Thymus (tissue), 11 donors: ENCODE measurements around the gene RNF157. TPM values are rescaled to one million over a fixed set of nuclear protein-coding genes. Genes with fewer than 3 reads are reported as not detected.

Experiments used
- DNase-seq, 9 donors: peaks; one replicate each; pipeline ENCODE4 v3.0.0-alpha.2; 2013; ENCODE audit warnings: low spot score in 9 of 9, low read depth in 6 of 9, missing footprints in 1 of 9
- H3K27ac ChIP-seq, 2 donors: one replicate each; pipeline ENCODE4 v1.5.1; 2013; ENCODE audit warnings: control low read depth in 1 of 2, low read depth in 1 of 2, low read length in 1 of 2, mild to moderate bottlenecking in 1 of 2, moderate library complexity in 1 of 2
- H3K27me3 ChIP-seq, 2 donors: one replicate each; pipeline ENCODE4 v1.5.1; 2013; ENCODE audit warnings: low read length in 1 of 2; ENCODE audit not compliant: control insufficient read depth in 2 of 2, insufficient read depth in 1 of 2
- H3K36me3 ChIP-seq, 2 donors: one replicate each; pipeline ENCODE4 v1.5.1; 2013; ENCODE audit warnings: low read length in 1 of 2, mild to moderate bottlenecking in 1 of 2, moderate library complexity in 1 of 2; ENCODE audit not compliant: control insufficient read depth in 2 of 2, insufficient read depth in 2 of 2
- H3K4me1 ChIP-seq, 2 donors: one replicate each; pipeline ENCODE4 v1.5.1; 2013; ENCODE audit warnings: low read length in 2 of 2; ENCODE audit not compliant: control insufficient read depth in 2 of 2, insufficient read depth in 2 of 2
- H3K4me3 ChIP-seq, 2 donors: one replicate each; pipeline ENCODE4 v1.5.1; 2013; ENCODE audit warnings: low read length in 2 of 2, control low read depth in 1 of 2, mild to moderate bottlenecking in 1 of 2
- H3K9me3 ChIP-seq, 2 donors: one replicate each; pipeline ENCODE4 v1.5.1; 2013; ENCODE audit warnings: low read length in 1 of 2, mild to moderate bottlenecking in 1 of 2; ENCODE audit not compliant: control insufficient read depth in 2 of 2, insufficient read depth in 1 of 2
- WGBS: extraction: QIAGEN DNeasy Blood & Tissue Kit; methylation state at CpG from one replicate; pipeline ENCODE4 v1.1.7; 2013; 5-methylcytosine and 5-hydroxymethylcytosine counted together
- polyA plus RNA-seq: library from polyadenylated mRNA; stranded (reverse); fragments of 200-250 nt; gene quantifications from one replicate; pipeline ENCODE4 v1.2.3, GENCODE V29; 2013
- total RNA-seq: library from RNA; stranded (reverse); fragments of 120-200 nt; gene quantifications from one replicate; pipeline ENCODE4 v1.2.4, GENCODE V29; 2013
- donor health status: healthy.

RNF157 gene
- total and polyA plus RNA-seq, 2 donors = 0.61 to 1.6 TPM

DNA sequence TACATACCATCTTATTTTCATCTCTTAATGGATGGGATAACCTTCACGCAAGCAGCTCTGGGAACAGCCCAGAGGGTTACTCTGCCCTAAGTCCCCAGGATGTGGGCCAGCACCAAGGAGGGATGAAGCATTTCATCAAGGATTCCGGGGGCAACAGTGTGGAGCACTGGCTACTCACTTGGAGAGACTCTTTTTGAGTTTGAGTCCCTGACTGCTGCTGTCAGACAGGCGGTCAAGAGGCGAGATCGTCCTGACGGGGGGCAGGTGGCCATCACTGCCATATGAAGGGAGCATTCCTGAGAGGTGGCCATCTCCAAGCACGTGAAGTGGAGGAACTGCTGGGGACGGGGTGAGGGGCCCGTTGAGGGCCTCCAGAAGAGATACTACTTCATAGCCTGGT, 81.1 kb downstream of the RNF157 start:
- no peak overlapping the region for H3K27ac ChIP-seq
- WGBS = 97% methylated on average over 9 of the region's 9 CpGs
- DNase-seq = no peak
- no peaks in the 10 kb centered on the region for H3K27me3 ChIP-seq
- H3K4me1 ChIP-seq = no peaks in the 10 kb centered on the region
- no peak overlapping the region for H3K4me3 ChIP-seq
- no peaks in the 10 kb centered on the region for H3K9me3 ChIP-seq
- H3K36me3 ChIP-seq = no peaks in the 10 kb centered on the region

DNA sequence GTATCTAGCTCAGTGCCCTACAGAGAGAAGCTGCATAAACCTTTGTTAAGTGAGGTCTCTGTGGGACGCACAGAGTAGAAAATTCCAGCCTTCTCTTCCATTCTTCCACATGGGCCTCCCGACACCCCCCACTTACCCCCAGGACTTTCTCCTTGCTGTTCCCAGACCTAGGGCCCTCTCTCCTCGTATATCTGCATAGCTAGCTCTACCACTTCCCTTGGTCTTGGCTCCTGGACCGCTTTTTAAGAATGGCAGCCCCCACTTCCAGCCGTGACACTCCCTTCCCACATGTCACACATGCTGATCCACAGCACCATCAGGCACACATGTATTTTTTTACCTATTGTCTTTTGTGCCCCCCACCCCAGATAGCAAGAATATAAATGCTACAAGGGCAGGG, 82.5 kb downstream of the RNF157 start:
- peaks cover 0 to under 1% of the 10 kb centered on the region in 2 donors for H3K4me1 ChIP-seq
- no peaks in the 10 kb centered on the region for H3K27me3 ChIP-seq
- H3K36me3 ChIP-seq = no peaks in the 10 kb centered on the region
- no peak overlapping the region for H3K4me3 ChIP-seq
- WGBS = 94% methylated on average over 5 of the region's 5 CpGs
- no peak overlapping the region for H3K27ac ChIP-seq
- H3K9me3 ChIP-seq = no peaks in the 10 kb centered on the region
- no peak for DNase-seq

DNA sequence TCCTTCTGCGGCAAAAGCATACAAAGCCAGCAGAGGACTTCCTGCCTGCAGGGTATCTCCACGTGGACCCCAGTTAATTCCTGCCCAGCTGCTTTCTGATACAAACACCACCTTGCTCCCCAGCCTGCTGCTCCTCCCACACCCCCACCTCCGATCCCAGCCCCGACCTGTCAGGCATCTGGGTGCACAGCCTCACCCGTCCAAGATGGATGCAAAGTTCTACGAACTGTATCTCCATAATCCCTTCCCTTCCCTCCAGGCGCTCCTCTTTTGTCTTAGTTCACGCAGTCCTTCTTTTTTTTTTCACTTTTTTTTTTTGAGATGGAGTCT, 83.7 kb downstream of the RNF157 start:
- H3K9me3 ChIP-seq = no peaks in the 10 kb centered on the region
- no peaks in the 10 kb centered on the region for H3K27me3 ChIP-seq
- peaks cover 0 to 11% of the 10 kb centered on the region in 2 donors for H3K4me1 ChIP-seq
- no peak overlapping the region for H3K4me3 ChIP-seq
- H3K36me3 ChIP-seq = no peaks in the 10 kb centered on the region
- H3K27ac ChIP-seq = no peak overlapping the region
- 94% methylated on average over 8 of the region's 8 CpGs for WGBS
- DNase-seq = no peak

DNA sequence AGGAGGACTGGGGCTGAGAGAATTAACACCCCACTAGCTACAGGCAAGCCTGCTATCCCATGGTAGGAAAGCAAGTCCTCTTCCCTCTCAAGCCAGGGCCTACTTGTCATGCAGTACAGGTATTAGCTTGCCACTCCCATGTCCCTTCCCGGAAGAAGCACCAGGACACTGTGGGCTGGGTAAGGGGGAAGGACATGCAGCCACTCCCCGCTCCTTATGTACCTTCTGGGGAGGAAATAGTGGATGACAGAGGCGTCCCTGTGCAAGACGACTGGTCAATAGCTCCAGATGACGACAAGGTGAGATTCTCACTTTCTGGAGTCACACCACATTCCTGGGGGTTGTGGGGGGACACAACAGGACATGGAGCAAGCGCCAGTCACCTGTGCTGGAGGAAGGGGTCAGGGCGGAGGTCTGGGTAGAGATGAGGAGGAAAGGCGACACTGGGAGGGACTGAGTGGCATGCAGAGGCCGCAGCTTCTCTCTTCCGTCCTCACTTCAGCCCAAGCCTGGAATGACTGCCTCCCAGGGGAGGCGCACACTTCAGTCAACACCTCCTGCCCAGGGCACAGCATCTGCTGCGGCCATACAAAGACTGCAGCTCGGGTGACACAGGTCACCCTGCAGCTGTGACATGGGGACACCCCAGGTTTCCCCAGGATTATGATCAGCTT, 84.2 kb downstream of the RNF157 start:
- peaks cover 0 to 12% of the 10 kb centered on the region in 2 donors for H3K4me1 ChIP-seq
- H3K36me3 ChIP-seq = no peaks in the 10 kb centered on the region
- H3K27me3 ChIP-seq = no peaks in the 10 kb centered on the region
- no peak overlapping the region for H3K27ac ChIP-seq
- H3K9me3 ChIP-seq = no peaks in the 10 kb centered on the region
- no peak for DNase-seq
- no peak overlapping the region for H3K4me3 ChIP-seq
- 97% methylated on average over 13 of the region's 13 CpGs for WGBS

DNA sequence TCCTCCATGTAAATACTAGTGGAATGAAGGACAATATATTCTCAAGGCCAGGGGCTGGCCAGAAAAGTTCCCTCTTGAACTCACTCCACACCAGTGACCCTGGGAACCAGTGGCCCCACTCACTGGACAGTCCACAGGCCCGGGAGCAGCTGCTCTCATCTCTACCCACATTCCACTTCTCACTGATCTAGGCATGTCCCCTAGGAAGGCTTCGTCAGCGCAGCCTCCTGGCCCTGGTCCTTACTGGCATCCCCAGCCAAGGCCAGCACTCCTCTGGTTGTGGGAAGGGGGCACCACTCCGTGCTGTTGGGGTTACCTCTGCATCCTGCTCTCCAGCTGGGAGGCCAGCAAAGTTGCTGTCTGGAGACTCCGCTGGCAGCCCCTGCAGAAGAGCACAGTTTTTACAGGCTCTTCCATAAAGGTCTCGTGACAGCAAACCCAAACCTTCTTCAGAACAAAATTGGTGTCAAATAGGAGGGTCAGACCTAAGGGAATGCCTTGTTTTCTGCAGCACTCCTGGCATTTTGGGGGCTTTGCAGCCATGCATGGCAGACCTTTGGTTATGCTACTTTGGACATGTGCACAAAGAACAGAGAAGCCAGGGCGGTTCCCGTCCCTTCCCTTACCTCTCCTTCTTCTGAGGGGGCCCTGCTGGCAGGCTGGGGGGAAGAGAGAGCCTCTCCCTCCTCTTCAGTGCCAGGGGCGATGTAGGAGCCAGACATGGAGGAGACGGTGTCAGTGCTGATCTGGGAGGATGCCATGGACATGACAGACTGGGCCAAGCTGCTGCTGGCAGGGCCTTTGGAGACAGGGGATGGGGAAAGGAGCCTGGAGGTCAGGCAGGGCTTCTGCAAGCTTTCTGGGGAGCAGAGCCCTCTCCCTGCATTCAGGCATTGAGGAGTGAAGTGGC, 85.1 kb downstream of the RNF157 start:
- Histone ChIP-seq H3K4me3 (no peak overlapping the region), H3K36me3 (no peaks in the 10 kb centered on the region), H3K9me3 (no peaks in the 10 kb centered on the region), H3K27me3 (no peaks in the 10 kb centered on the region), H3K27ac (no peak overlapping the region), H3K4me1 (peaks cover 0 to 12% of the 10 kb centered on the region in 2 donors)
- WGBS = 97% methylated on average over 10 of the region's 10 CpGs
- DNase-seq = no peak

DNA sequence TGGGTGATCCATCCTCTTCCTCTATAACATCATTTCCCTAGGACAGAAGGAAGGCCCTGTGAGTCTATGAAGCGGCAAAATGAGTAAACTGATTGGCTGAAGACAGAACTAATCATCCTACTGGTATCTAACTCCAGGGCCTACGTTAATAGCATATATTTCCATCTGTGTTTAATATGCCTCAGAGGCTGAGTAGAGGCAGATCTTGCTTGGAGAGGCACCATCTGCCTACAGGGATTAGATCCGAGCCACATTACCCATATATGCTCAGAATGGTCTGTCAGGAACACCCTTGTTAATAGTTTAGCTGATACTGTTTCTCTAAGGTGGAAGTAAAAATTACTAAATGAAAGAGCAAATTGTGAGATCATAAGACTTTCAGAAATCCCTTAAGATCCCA, 86.0 kb downstream of the RNF157 start:
- no peak overlapping the region for H3K27ac ChIP-seq
- no peaks in the 10 kb centered on the region for H3K36me3 ChIP-seq
- peaks cover 0 to 12% of the 10 kb centered on the region in 2 donors for H3K4me1 ChIP-seq
- no peak for DNase-seq
- no peaks in the 10 kb centered on the region for H3K27me3 ChIP-seq
- no peak overlapping the region for H3K4me3 ChIP-seq
- no peaks in the 10 kb centered on the region for H3K9me3 ChIP-seq
- WGBS = 97% methylated on average over 3 of the region's 3 CpGs

DNA sequence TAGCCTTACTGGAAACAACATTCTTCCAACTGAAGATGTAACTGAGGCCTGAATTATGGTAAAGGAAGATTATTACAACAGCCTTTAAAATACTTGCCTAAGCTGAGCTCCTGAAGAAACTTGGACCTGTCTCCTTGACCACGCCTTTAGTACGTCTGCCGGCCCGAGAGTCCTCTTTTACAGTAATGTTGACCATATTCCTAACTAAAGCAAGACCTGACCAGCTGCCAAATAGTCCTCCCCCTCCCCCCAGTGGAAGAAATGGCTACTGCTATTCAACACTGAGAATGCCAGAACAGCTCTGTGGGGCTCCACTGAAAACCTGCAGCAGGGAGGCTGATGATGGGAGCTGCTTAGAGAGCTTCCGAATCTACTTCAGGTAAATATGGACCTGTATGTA, 86.7 kb downstream of the RNF157 start:
- no peak overlapping the region for H3K27ac ChIP-seq
- no peak overlapping the region for H3K4me3 ChIP-seq
- peaks cover 0 to 12% of the 10 kb centered on the region in 2 donors for H3K4me1 ChIP-seq
- DNase-seq = no peak
- no peaks in the 10 kb centered on the region for H3K27me3 ChIP-seq
- H3K36me3 ChIP-seq = no peaks in the 10 kb centered on the region
- WGBS = 95% methylated on average over 5 of the region's 5 CpGs
- H3K9me3 ChIP-seq = no peaks in the 10 kb centered on the region

DNA sequence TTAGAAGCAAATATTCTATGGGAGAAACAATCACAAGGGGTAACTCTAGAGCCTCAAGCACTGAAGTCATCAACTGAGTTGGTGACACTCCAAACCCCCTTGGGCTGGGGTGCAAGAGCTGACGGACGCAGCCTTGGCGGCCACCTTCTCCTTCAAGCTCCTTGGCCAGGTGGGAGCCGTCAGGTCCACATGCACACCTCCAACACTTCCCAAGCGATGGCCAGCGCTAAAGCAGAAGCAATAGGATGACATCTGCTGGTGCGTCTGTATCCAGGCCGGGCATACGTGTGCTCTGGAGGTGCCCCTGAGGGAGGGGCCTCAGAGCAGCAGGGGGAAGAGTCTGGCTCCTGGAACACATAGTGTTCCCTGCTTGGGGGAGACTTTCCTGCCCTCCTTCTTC, 87.1 kb downstream of the RNF157 start:
- no peaks in the 10 kb centered on the region for H3K9me3 ChIP-seq
- H3K4me1 ChIP-seq = peaks cover 0 to 12% of the 10 kb centered on the region in 2 donors
- H3K27ac ChIP-seq = no peak overlapping the region
- H3K4me3 ChIP-seq = no peak overlapping the region
- H3K27me3 ChIP-seq = no peaks in the 10 kb centered on the region
- no peak for DNase-seq
- WGBS = 97% methylated on average over 9 of the region's 9 CpGs
- no peaks in the 10 kb centered on the region for H3K36me3 ChIP-seq

DNA sequence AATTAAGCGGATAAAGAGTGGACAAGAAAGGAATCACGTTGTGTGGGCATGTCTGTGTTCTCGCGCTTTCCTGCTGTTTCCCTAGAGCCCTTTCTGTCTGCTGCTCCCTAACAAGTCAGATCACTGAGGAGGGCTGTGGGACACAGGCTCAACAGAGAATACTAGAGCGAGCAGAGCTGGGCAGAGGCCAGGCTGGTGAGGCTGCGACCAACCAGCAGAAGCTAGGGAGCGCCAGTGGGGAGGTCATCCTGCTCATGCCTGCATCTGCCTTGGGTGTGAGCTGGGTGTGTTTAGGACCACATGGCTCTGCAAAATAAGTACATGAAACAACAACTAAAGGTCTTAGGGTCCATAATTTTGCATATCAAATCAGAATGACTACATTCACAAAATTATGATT, 87.7 kb downstream of the RNF157 start:
- H3K27me3 ChIP-seq = no peaks in the 10 kb centered on the region
- WGBS = 98% methylated on average over 7 of the region's 7 CpGs
- H3K4me1 ChIP-seq = peaks cover 0 to 13% of the 10 kb centered on the region in 2 donors
- H3K27ac ChIP-seq = no peak overlapping the region
- no peaks in the 10 kb centered on the region for H3K9me3 ChIP-seq
- no peaks in the 10 kb centered on the region for H3K36me3 ChIP-seq
- no peak for DNase-seq
- no peak overlapping the region for H3K4me3 ChIP-seq
